ENCODE data around the gene MED26. TPM values are rescaled to one million over a fixed set of nuclear protein-coding genes. Genes with fewer than 3 reads are reported as not detected.

MED26 gene
- total RNA-seq, 1 experiment from 2014 or later: 11.4 TPM

GRCh38 chr19:16596399-16596798 lies 31.6 kb downstream of the MED26 start:
- Histone ChIP-seq H3K23ac (ENCODE audit: insufficient read length, low read depth, low read length) (no peak overlapping the region), H3K4ac (ENCODE audit: low read depth, low read length) (no peak overlapping the region), H3K4me2 (ENCODE audit: insufficient read depth, insufficient read length, low read length) (no peak overlapping the region), H4K91ac (ENCODE audit: insufficient read length, low read depth, low read length) (no peak overlapping the region), H3K27me3 (ENCODE audit: insufficient read depth, low read length) (no peaks in the 10 kb centered on the region), H3K79me1 (ENCODE audit: insufficient read depth, low read depth, low read length, poor library complexity, severe bottlenecking) (peaks cover 10% of the 10 kb centered on the region), H3K27ac (ENCODE audit: insufficient read length, low read depth, low read length) (no peak overlapping the region), H4K20me1 (ENCODE audit: control insufficient read depth, insufficient read depth, insufficient read length) (peaks cover 4% of the 10 kb centered on the region), H3T11ph (ENCODE audit: low read length) (no peak overlapping the region), H4K8ac (replicated peaks; ENCODE audit: insufficient read length, low read depth, low read length) (no peak overlapping the region), H2BK20ac (ENCODE audit: low read depth, low read length, poor library complexity, severe bottlenecking) (no peak overlapping the region), H3K56ac (ENCODE audit: insufficient read length, low read depth, low read length) (no peak overlapping the region), H3K4me1 (ENCODE audit: insufficient read depth, low read length) (peaks cover 7% of the 10 kb centered on the region; the same call in 1 of the 2 replicates), H4K5ac (ENCODE audit: insufficient read length, low read depth, low read length) (peak overlapping the region; percentile 77), H2BK120ac (ENCODE audit: low read depth, low read length, poor library complexity, severe bottlenecking) (no peak overlapping the region), H3K23me2 (ENCODE audit: insufficient read length, low read depth, low read length, poor library complexity, severe bottlenecking) (no peaks in the 10 kb centered on the region), H3K18ac (ENCODE audit: insufficient read length, low read depth, low read length) (no peak overlapping the region), H3K79me2 (ENCODE audit: insufficient read depth, low read length) (peaks cover 23% of the 10 kb centered on the region; the same call in 1 of the 2 replicates), H3K9me3 (ENCODE audit: control insufficient read depth, low read depth, low read length) (no peaks in the 10 kb centered on the region), H2BK5ac (ENCODE audit: insufficient read length, low read length) (no peak overlapping the region), H2AFZ (ENCODE audit: low read length) (no peak overlapping the region), H2BK12ac (ENCODE audit: insufficient read length, low read depth, low read length) (no peak overlapping the region), H2AK5ac (ENCODE audit: insufficient read length, low read length) (no peak overlapping the region), H2BK15ac (ENCODE audit: low read depth, low read length) (no peak overlapping the region), H3K9ac (ENCODE audit: extremely low read depth, insufficient read length, low read length) (no peak overlapping the region), H3K14ac (ENCODE audit: insufficient read depth, low read length) (no peak overlapping the region; the same call in 1 of the 2 replicates)
- Mint-ChIP-seq H3K9me3 (no peaks in the 10 kb centered on the region), H3K27me3 (ENCODE audit: low read depth) (no peaks in the 10 kb centered on the region), H3K36me3 (ENCODE audit: insufficient read depth in 1 of 3, low read depth in 3 of 3) (peaks cover 0 to 4% (median 0%) of the 10 kb centered on the region in 3 experiments; a peak in 2 of 7 replicates), H3K27ac (no peak overlapping the region), H3K4me1 (peaks cover 16 to 17% of the 10 kb centered on the region in 2 experiments), H3K4me3 (no peak overlapping the region)
- no CpG with 5 or more reads among the region's 9 CpGs for WGBS (ENCODE audit: extremely low coverage, insufficient read length, low lambda C conversion rate)
- TF ChIP-seq CTCF (conservative IDR thresholded peaks at IDR 0.05): no peak
- DNase-seq: no peak
